ENCODE measurements around the gene MIER1. TPM values are rescaled to one million over a fixed set of nuclear protein-coding genes. Genes with fewer than 3 reads are reported as not detected.
"Not testable (repeated sequence)": the region's sequence is repeated elsewhere in the genome, so short reads cannot be mapped to it uniquely, and the experiment has no call there.

Gene MIER1
- polyA plus RNA-seq (ENCODE audit: insufficient read length in 12 of 12), result 100 to 1,000 TPM in 1 of 12 donors, 10 to 100 TPM in 11; 23.0 to 116 (median 25.9) TPM
- long read RNA-seq, donor 1, full-length matches to known transcripts, result 2 of 2 reads
- long read RNA-seq, donor 1, partial matches to known transcripts, result 0 of 2 reads
- long read RNA-seq, donor 1, other reads (novel, unspliced or antisense), result 0 of 2 reads
- long read RNA-seq, donor 2, full-length matches to known transcripts, result 1 of 1 reads
- long read RNA-seq, donor 2, partial matches to known transcripts, result 0 of 1 reads
- long read RNA-seq, donor 2, other reads (novel, unspliced or antisense), result 0 of 1 reads
- long read RNA-seq, donor 3, result 0 reads
- long read RNA-seq, donor 4, result 0 reads
- long read RNA-seq, donor 5, result 0 reads
- long read RNA-seq, donor 6, partial matches to known transcripts, result 0 of 1 reads
- long read RNA-seq, donor 6, other reads (novel, unspliced or antisense), result 0 of 1 reads
- long read RNA-seq, donor 7, result 0 reads
- long read RNA-seq, donor 8, full-length matches to known transcripts, result 2 of 2 reads
- long read RNA-seq, donor 8, partial matches to known transcripts, result 0 of 2 reads
- long read RNA-seq, donor 8, other reads (novel, unspliced or antisense), result 0 of 2 reads
- long read RNA-seq, donor 9, full-length matches to known transcripts, result 1 of 1 reads
- long read RNA-seq, donor 9, partial matches to known transcripts, result 0 of 1 reads
- long read RNA-seq, donor 9, other reads (novel, unspliced or antisense), result 0 of 1 reads
- long read RNA-seq, donor 10, full-length matches to known transcripts, result 3 of 3 reads
- long read RNA-seq, donor 10, partial matches to known transcripts, result 0 of 3 reads
- long read RNA-seq, donor 10, other reads (novel, unspliced or antisense), result 0 of 3 reads
- long read RNA-seq, donor 11, full-length matches to known transcripts, result 1 of 1 reads
- long read RNA-seq, donor 11, partial matches to known transcripts, result 0 of 1 reads
- long read RNA-seq, donor 11, other reads (novel, unspliced or antisense), result 0 of 1 reads

GRCh38 chr1:66924756-66925557 is at the start of gene MIER1, which contains the start of gene DNAI4:
Gene MIER1, plus strand, starts transcription at chr1:66924990. Its CDS starts 39 bp downstream, at chr1:66925029.
Gene DNAI4, minus strand, starts transcription at chr1:66924856. Its CDS starts 25 bp downstream, at chr1:66924831.
- peak; percentile 98 for DNase-seq

GRCh38 chr1:66876664-66877063 is 48.1 kb upstream of the MIER1 start:
- no peak for DNase-seq

- no peak for DNase-seq
Observed at GRCh38 chr1:66889030-66889429, 35.8 kb upstream of the MIER1 start.

GRCh38 chr1:66890621-66891020 is 34.2 kb upstream of the MIER1 start:
- no peak for DNase-seq

- no peak for DNase-seq
Observed at GRCh38 chr1:66893712-66894111, 31.1 kb upstream of the MIER1 start.

DNA sequence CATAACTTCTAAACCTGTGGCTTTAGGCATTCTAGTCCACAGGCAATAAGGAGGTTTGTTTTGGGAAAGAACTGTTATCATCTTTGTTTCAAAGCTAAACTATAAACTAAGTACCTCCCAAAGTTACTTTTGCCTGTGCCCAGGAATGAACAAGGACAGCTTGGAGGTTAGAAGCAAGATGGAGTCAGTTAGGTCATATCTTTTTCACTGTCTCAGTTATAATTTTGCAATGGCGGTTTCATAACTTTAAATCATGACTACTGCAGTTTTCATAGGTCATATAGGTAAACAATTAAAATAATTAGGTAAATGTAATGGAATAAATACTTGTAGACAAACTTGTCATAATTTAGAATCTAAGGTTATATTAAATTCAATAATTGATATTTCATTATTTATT is 9.6 kb upstream of the MIER1 start:
- not testable (repeated sequence) for DNase-seq

DNA sequence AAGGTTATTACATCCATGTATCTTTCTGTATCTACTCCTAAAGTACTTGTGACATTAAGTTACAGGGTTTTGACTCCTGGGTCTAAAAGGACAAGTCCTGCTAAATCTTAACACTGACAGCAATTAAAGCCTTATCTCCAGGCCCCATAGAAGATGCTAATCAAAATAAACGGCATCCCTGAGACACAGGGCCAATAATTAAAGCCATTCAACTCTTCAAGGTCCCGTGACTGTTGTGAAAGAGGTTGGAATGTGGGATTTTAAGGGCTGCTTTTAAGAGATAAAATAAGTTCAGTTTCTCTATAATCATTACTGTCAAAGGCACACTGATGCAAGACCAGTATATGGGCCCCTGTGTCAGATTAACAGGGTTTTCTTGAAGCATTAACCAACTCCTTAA is 8.5 kb upstream of the MIER1 start:
- no peak for DNase-seq

DNA sequence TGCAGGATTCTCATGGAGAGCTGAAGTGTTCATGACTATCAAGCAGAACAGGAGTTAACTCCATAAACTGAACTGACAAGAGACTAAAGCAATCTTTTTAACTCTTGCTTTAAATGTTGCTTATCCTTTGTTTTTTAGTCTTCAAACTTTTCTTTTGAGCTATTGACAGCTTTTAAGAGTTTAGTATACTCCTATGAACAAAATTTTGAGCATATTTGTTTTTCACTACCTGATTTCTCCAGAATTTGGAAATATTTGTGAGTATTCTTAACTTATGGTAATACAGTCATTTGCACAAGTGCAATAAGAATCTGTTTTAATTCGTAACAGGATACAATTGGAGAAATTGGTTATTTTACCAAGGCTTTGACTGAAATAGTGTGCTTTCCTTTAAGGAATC is 7.3 kb upstream of the MIER1 start:
- no peak for DNase-seq

DNA sequence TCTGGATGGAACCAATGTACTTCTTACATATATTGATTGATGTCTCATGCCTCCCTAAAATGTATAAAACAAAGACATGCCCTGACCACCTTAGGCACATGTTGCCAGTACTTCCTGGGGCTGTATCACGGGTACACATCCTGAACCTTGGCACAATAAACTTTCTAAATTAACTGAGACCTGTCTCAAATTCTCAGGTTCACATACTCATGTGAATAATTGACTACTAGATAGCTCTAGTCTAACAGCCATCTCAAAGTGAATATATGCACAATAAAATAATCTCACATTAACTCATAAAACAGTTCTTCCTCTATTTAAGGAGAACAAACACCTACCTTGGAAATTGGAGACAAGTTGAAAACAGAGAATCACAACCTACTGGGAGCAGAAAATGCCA is 5.7 kb upstream of the MIER1 start:
- no peak for DNase-seq

GRCh38 chr1:66919828-66920227 is 5.0 kb upstream of the MIER1 start:
- DNase-seq, result no peak

DNA sequence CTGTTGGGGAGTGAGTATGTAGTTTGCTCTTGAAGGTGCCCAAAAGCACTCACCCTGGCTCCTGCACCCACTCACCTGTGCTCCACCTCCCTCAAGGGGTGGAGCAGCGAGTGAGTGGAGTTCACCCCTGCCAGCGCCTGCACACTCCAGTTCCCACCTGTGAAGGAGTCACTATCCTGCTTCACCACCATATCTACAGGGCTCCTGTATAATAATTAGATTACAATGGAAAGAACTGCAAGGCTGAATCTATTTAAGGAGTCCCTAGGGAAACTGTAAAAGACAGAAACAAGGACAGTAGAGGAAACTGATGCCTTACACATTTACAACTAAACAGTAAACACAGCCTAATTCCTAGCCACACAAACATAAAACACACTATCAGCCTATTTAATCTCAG is 4.2 kb upstream of the MIER1 start:
- no peak for DNase-seq

GRCh38 chr1:66925558-66925910 is 744 bp downstream of the MIER1 start:
- no peak for DNase-seq

- no peak for DNase-seq
Observed at GRCh38 chr1:66925944-66926343, 1.2 kb downstream of the MIER1 start.

GRCh38 chr1:66927528-66927927 is 2.7 kb downstream of the MIER1 start:
- DNase-seq, result no peak

- DNase-seq, result no peak
Observed at GRCh38 chr1:66929146-66929688, 4.4 kb downstream of the MIER1 start.

DNA sequence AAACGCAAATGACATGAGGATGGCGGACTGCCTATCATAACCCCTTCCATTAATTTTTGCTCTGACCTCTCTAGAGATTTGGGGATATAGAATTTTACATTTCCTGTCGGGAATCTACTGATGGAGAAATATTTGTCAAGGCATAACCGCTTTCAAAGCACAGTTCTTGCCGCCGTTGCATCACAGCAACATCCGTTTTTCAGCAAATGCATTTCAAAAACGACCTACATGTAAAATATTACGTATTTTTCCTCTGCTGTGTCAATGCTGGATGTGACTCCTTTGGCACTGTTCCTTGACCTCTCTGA is 4.9 kb downstream of the MIER1 start:
- DNase-seq, result no peak

DNA sequence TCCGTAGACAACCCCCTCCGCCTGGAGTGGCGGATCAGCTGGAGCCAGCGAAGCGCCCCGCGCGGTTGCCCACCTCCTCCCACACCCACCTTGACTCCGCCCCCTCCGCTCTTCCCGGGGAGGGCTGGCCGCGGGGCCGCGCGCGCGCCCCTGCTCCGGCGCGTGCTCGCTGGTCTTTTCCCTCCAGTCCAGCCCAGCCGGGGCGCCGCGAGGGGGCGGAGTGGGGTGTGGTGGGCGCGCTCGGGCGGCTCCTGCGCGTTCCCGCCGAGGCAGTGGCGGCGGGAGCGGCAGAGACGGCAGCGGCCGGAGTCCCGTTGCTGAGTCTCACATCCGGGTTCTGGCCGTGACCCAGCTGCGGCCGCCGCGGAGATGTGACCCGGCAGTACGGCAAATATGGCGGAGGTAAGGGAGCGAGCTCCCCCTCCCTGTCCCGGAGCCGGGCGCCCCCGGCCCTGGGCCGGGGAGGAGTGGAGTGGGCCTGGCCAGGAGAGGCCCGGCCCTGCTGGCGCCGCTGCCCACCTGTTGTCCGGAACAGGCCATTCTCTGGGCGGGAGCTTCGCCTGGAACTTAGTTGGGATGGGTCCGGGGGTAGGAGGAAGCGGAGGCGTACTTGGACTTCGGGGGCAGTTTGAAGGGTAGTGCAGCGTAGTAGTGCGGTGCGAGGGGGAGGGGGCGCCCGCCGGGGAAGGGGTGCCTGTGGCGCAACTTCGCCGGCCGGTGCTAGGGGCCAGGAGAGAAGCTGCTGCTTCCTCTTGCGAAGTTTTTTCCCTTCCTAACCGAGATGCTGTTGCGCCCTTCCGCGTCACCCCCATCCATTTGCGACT is 5.4 kb downstream of the MIER1 start:
- peak; percentile 93 for DNase-seq

DNA sequence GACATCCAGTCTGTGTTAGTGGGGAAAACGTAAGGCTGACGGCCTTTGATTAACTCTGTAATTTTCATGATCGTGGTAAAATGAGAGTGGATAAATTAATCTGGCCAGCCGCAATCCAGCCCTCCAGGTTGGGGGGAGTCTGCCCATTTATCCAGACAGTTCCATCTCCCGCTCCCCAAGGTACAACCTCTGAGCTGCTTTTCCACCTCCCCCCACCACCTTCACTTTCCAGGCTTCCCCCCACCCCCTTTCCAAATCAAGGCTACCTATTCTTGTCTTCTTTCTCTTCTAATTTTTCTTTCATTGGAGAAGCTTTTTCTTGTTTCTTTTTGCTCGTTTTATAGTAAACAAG is 6.0 kb downstream of the MIER1 start:
- no peak for DNase-seq

DNA sequence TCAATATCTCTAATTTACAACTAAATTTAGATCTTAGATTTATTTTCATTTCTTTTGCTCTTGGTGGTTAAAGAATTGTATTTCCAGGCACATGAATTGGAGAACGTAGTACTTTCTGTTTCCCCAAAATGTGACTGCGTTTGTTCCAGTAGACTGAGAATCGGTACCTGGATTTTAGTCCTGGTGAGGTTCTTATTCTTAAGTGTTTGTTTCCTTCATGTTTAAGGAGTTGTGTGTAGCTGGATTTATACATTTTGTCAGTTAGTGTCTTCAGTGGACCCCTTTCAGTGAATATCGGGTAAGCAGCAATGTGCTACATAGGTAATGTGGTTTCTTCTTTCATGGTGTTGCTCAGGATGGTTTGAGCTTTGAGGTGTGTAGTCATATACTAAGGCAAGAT is 6.8 kb downstream of the MIER1 start:
- DNase-seq, result no peak

GRCh38 chr1:66932291-66932690 is 7.5 kb downstream of the MIER1 start:
- no peak for DNase-seq
